Mammary epithelial cell (primary cell): ENCODE results near the gene MYL5.

ENCODE experiments used
- EZH2 ChIP-seq: IDR thresholded peaks from 2 replicates; pipeline ENCODE4 v1.6.1; 2012; ENCODE audit warnings: low read length, inconsistent platforms, borderline replicate concordance
- TF ChIP-seq, protein P1 (sequence below), 2 donors: IDR thresholded peaks in 1 of 2; conservative IDR thresholded peaks in 1 of 2; 2 replicates each; pipeline ENCODE4 v1.5.1; 2011 to 2012; ENCODE audit warnings: inconsistent platforms in 2 of 2, low read length in 2 of 2, mild to moderate bottlenecking in 2 of 2, control low read depth in 1 of 2, low read depth in 1 of 2; ENCODE audit not compliant: insufficient read depth in 1 of 2; ENCODE audit errors: extremely low read depth in 1 of 2

- TF ChIP-seq, protein P1, sequence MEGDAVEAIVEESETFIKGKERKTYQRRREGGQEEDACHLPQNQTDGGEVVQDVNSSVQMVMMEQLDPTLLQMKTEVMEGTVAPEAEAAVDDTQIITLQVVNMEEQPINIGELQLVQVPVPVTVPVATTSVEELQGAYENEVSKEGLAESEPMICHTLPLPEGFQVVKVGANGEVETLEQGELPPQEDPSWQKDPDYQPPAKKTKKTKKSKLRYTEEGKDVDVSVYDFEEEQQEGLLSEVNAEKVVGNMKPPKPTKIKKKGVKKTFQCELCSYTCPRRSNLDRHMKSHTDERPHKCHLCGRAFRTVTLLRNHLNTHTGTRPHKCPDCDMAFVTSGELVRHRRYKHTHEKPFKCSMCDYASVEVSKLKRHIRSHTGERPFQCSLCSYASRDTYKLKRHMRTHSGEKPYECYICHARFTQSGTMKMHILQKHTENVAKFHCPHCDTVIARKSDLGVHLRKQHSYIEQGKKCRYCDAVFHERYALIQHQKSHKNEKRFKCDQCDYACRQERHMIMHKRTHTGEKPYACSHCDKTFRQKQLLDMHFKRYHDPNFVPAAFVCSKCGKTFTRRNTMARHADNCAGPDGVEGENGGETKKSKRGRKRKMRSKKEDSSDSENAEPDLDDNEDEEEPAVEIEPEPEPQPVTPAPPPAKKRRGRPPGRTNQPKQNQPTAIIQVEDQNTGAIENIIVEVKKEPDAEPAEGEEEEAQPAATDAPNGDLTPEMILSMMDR (conservative IDR thresholded peaks at IDR 0.05 in 1 of 2, IDR thresholded peaks at IDR 0.05 in 1 of 2; ENCODE audit: extremely low read depth in 1 of 2, insufficient read depth in 1 of 2, low read depth in 1 of 2, low read length in 2 of 2): no peak
- TF ChIP-seq EZH2: no peak
Observed at GRCh38 chr4:656436-657337, 17.7 kb upstream of the MYL5 start.
